GM12873 (cell line): ENCODE measurements around the gene MED15.

ENCODE experiments used
- TF ChIP-seq, protein P1 (sequence below): IDR thresholded peaks from 2 replicates; pipeline ENCODE4 v1.5.1; 2012; ENCODE audit warnings: low read depth, mild to moderate bottlenecking, moderate library complexity, low read length, control low read depth; ENCODE audit not compliant: insufficient read depth; ENCODE audit errors: missing control alignments

Gene MED15

DNA sequence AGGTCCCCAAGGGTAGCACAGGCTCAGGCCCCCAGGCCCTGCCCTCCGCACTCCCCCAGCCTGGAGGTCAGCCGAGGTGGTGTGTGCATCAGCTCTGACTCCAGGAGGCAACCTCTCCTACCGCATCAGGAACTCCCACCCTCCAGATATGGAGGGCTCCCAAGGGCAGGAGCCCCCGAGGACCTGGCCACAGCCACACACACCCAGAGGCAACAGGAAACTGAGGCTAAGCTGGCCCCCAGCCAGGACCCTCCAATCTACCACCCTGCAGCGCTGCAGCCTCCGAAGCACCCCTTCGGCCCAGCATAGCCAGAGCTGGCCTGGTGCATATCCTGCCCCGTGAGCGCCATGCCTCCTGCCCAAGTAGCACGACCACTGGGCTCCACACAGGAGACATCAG is 104.0 kb downstream of the MED15 start:
- TF ChIP-seq, protein P1, sequence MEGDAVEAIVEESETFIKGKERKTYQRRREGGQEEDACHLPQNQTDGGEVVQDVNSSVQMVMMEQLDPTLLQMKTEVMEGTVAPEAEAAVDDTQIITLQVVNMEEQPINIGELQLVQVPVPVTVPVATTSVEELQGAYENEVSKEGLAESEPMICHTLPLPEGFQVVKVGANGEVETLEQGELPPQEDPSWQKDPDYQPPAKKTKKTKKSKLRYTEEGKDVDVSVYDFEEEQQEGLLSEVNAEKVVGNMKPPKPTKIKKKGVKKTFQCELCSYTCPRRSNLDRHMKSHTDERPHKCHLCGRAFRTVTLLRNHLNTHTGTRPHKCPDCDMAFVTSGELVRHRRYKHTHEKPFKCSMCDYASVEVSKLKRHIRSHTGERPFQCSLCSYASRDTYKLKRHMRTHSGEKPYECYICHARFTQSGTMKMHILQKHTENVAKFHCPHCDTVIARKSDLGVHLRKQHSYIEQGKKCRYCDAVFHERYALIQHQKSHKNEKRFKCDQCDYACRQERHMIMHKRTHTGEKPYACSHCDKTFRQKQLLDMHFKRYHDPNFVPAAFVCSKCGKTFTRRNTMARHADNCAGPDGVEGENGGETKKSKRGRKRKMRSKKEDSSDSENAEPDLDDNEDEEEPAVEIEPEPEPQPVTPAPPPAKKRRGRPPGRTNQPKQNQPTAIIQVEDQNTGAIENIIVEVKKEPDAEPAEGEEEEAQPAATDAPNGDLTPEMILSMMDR: no peak

DNA sequence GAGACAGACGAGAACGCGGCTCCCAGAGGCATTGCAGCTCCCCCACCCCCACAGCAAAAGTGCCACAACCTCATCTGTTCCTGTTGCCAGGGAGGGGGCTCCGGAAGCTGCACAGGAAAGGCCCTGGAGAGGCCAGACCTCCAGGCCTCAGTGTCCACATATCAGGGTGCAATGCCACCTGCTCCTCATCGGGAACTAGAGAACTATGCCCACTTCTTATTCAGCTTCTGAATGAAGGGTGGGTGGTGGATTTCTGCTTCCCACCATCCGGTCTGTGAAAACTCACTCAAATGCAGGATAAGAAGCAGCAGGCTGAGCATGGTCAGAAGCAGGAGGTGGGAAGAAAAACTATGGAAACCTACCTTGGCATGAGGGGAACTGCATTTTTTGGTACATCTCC is 105.9 kb downstream of the MED15 start:
- TF ChIP-seq, protein P1: no peak

DNA sequence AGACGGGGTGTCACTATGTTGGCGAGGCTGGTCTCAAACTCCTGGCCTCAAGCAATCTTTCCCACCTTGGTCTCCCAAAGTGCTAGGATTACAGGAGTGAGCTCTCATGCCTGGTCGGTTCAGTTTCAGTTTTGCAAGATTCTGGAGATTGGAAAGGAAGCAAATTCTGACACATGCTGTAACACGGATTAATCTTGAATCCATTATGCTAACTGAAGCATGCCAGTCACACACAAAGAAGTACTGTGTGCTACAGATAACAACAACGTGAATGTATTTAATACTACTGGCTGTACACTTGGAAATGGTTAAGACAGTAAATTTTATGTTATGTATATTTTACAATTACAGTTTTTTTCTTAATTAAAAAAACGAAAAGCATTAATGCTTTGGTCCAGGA is 107.6 kb downstream of the MED15 start:
- TF ChIP-seq, protein P1: no peak

DNA sequence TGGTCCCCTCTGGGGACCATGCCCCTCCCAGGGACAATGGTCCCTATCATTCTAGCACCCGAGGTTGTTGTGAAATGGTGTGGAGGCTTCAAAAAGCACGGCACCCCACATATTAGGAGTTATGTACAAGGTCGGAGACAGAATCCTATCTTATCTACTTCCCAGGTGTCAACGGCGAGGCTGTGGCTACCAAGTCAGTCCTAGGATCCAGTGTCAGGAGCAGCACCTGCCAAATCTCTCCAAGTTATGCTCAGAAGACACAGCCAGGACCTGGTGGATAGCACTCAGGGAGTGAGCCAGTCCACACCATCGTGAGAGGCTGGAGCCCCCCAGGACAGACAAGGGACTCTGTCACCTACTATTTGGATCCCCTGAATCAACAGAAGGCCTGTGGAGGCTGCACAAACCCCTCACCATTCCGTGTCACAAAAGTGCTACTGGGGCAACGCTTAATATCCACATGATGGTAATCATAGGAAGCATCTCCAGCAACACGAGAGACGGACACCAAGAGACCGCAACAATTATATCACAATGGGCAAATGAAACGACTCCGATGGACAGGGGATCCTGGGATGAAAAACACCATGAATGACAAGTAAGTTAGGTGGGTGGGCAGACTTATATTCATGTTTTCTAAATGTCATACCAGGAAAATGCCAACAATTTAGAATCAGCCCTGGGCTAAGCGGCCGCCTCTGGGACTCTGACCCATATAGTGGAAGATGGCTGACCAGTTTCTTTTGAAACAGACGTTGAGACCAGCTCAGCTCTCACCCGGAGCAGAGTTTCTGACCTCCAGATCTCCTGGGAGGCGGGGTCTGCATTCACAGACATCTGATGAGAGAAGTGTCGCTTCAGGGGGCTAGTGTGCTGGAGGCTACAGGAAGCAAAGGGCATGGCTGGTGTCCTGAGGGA is 108.4 kb downstream of the MED15 start:
- TF ChIP-seq, protein P1: no peak

DNA sequence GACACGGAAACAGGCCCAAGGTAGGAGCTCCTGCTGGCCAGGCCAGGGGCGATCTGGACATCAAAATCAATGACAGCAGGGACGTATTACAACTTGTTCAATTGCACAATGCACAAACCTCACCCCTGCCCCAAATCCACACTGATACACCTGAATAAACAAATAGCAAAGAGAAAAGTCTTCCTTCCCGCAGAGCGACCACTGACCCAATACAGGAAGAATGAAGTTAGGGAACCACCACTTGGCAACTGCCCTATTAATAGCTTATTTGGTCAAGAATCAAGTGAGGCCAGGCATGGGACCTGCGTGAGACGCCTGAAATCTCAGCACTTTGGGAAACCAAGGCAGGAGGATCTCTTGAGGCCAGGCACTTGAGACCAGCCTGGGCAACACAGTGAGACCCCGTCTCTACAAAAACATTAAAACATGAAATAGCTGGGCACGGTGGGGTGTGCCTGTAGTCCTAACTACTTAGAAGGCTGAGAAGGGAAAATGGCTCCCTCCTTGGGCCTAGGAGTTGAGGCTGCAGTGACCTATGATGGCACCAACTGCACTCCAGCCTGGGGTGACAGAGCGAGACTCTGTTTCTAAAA is 109.1 kb downstream of the MED15 start:
- TF ChIP-seq, protein P1: no peak

DNA sequence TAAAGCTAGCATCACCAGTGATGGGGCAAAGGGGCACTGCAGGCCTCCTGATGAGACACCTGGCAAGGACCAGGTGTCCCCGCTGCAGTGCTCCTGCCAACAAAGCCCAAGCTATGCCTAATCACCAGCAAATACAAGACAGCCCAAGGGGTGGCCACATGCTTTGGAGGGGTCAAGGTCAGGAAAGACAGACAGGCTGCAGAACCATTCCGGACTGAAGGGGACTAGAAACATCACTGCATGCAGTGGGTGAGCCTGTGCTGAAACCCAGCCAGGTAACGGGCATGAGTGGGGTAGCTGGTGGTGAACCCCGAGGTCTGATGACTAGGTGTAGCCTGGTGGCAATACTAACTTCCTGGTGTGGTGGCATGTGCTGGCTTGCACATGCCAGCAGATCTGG is 111.1 kb downstream of the MED15 start:
- TF ChIP-seq, protein P1: no peak

DNA sequence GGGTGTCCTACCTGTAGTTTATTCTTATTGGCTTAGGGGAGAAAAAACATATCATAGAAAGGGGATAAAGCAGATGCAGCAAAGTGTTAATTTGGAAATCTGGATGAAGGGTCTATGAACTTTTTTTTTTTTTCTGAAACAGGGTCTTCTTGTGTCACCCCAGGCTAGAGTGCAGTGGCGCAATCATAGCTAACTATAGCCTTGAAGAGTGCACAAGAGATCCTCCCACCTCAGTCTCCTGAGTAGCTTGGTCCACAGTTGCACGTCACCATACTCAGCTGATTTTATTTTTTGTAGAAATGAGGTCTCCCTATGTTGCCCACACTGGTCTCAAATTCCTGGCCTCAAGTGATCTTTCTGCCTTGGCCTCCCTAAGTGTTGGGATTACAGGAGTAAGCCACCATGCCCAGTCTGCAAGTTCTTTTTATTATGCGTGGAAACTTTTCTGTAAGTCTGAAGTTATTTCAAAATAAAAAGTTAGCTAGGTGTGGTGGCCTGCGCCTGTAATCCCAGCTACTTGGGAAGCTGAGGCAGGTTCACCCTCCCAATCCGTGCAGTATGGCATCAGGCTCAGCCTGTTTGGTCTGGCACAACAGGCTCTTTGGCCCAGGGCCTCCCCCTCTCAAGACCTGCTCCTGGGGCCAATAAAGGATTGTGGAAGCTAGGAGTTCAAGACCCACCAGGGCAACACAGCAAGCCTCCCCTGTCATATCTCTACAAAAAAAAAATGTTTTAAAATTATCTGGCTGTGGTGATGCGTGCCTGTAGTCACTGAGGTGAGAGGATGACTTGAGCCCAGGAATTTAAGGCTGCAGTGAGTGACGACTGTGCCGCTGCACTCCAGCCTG is 111.9 kb downstream of the MED15 start:
- TF ChIP-seq, protein P1: no peak
